BLaER1 (cell line): ENCODE measurements around the gene CEP43.
A peak's percentile ranks its signal among the peaks of the same experiment; 100 is the strongest.

Source experiments
- H3K27ac ChIP-seq: shearing (Covaris generic); formaldehyde crosslinking; 2 replicates; pipeline ENCODE4 v1.8.1; 2022
- H3K27me3 ChIP-seq: shearing (Covaris generic); formaldehyde crosslinking; 2 replicates; pipeline ENCODE4 v1.8.1; 2022
- H3K36me3 ChIP-seq: shearing (Covaris generic); formaldehyde crosslinking; 2 replicates; pipeline ENCODE4 v1.8.1; 2022
- H3K4me1 ChIP-seq: shearing (Covaris generic); formaldehyde crosslinking; 2 replicates; pipeline ENCODE4 v1.8.1; 2022
- H3K4me2 ChIP-seq: shearing (Covaris generic); formaldehyde crosslinking; 2 replicates; pipeline ENCODE4 v1.8.1; 2022
- H3K4me3 ChIP-seq: shearing (Covaris generic); formaldehyde crosslinking; 2 replicates; pipeline ENCODE4 v1.8.1; 2022
- H3K9ac ChIP-seq: shearing (Covaris generic); formaldehyde crosslinking; 2 replicates; pipeline ENCODE4 v1.8.1; 2022
- H3K9me3 ChIP-seq: shearing (Covaris generic); formaldehyde crosslinking; 2 replicates; pipeline ENCODE4 v1.8.1; 2022
- H4K20me1 ChIP-seq: shearing (Covaris generic); formaldehyde crosslinking; 2 replicates; pipeline ENCODE4 v1.8.1; 2022
- Cebpa-rat ChIP-seq: shearing (Covaris generic); IDR thresholded peaks from 2 replicates; pipeline ENCODE4 v1.8.1; 2022

The CEP43 gene

DNA sequence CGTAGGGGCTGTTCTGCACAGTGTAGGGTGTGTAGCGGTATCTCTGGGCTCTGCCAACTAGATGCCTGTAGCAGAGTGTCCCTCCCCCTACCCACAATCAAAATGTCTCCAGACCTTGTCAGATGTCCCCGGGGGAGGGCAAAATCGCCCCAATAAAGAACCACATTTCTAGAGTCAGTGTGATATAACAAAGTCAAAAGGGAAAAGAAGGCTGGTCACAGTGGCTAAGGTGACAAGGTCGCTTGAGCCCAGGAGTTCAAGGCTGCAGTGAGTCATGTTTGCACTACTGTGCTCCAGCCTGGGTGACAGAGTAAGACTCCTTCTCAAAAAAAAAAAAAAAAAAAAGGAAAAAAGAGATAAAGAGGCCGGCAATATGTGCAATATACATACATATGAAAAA is 11.7 kb upstream of the CEP43 start:
- Histone ChIP-seq H3K27me3 (no peaks in the 10 kb centered on the region), H4K20me1 (no peaks in the 10 kb centered on the region), H3K4me2 (no peak overlapping the region), H3K9ac (no peak overlapping the region), H3K4me1 (peaks cover 6% of the 10 kb centered on the region; the same call in 1 of the 2 replicates), H3K36me3 (peaks cover 37% of the 10 kb centered on the region), H3K9me3 (peaks cover 13% of the 10 kb centered on the region), H3K4me3 (no peak overlapping the region), H3K27ac (no peak overlapping the region)
- TF ChIP-seq Cebpa-rat, result no peak

DNA sequence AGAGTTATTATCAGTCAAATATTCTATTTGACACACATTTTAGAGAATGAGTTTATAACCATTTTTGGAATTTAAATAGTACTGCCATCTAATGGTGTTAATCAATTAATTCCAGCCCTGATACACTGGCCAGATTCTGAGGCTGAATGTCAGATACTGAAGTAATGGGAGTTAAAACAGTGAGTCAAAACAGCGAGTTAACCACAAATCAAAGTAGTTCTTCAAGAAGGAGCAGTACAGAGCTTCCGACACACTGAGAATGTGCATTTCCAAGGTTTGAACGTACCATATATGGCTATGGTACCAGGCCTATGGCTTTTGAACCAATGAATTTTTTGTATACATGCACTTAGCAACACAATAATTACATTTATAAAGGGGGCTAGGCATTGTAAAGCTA is 11.3 kb upstream of the CEP43 start:
- H3K4me2 ChIP-seq, result no peak overlapping the region
- H3K27ac ChIP-seq, result no peak overlapping the region
- no peak overlapping the region for H3K9ac ChIP-seq
- no peak for TF ChIP-seq Cebpa-rat
- no peaks in the 10 kb centered on the region for H4K20me1 ChIP-seq
- H3K4me1 ChIP-seq, result peaks cover 6% of the 10 kb centered on the region; the same call in 1 of the 2 replicates
- peaks cover 13% of the 10 kb centered on the region for H3K9me3 ChIP-seq
- H3K27me3 ChIP-seq, result no peaks in the 10 kb centered on the region
- no peak overlapping the region for H3K4me3 ChIP-seq
- peaks cover 37% of the 10 kb centered on the region for H3K36me3 ChIP-seq

DNA sequence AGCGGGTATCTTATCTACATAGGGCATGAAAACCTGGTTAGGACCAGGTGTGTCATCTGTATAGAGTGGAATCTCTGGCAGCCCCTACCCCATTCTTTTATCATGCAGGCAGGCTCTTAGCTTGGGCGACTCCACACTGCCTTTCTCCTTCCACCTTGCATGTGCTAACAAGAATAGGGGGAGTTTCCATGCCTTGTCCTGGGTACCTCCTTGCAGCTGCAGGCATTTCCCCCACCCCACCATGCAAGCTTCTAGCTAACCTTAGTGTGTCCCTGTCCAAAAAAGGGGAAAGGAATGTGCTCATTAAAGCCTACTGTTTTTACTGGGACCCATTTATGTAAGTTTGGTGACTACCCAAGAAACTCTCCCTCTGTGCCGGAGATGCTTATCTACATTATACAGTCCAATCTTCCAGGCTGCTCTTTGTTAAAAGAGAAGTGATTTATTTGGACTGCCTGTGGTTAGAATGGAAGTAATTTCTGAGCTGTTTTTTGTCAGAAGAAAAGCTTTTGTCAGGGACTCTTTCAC is 10.5 kb upstream of the CEP43 start:
- TF ChIP-seq Cebpa-rat, result no peak
- no peak overlapping the region for H3K4me2 ChIP-seq
- H3K27ac ChIP-seq, result no peak overlapping the region

DNA sequence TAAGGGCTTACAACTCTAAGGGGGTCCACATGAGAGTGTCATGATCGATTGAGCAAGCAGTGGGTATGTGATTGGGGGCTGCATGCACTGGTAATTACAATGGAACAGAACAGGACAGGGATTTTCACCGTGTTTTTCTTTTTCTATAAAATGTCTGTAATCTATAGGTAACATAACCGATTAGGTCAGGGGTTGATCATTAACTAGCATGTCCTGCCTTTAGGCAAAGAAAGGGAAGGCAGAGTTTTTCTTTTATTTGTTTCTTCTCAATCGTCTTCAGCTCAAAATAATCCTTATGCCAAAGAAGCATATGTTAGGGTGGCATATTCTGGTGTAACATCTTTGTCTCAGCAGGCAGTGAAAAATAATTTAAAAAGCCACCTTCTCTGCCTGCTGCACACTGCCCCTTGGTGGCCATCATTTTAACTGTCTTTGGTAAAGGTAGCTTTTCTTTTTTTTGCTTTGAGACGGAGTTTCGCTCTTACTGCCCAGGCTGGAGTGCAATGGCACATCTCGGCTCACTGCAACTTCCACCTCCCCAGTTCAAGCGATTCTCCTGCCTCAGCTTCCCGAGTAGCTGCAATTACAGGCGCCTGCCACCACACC is 9.7 kb upstream of the CEP43 start:
- Histone ChIP-seq H3K4me3 (no peak overlapping the region), H3K36me3 (peaks cover 48% of the 10 kb centered on the region), H3K4me1 (peaks cover 6% of the 10 kb centered on the region; the same call in 1 of the 2 replicates), H3K27me3 (no peaks in the 10 kb centered on the region), H3K27ac (no peak overlapping the region), H3K9ac (no peak overlapping the region), H4K20me1 (no peaks in the 10 kb centered on the region), H3K4me2 (no peak overlapping the region), H3K9me3 (peaks cover 13% of the 10 kb centered on the region)
- TF ChIP-seq Cebpa-rat, result no peak

More for the DNA sequence above, 10.5 kb upstream of the CEP43 start:
- Histone ChIP-seq H3K9me3 (peaks cover 13% of the 10 kb centered on the region), H4K20me1 (no peaks in the 10 kb centered on the region), H3K36me3 (peaks cover 42% of the 10 kb centered on the region), H3K27me3 (no peaks in the 10 kb centered on the region), H3K4me3 (no peak overlapping the region), H3K4me1 (peaks cover 6% of the 10 kb centered on the region; the same call in 1 of the 2 replicates), H3K9ac (no peak overlapping the region)

DNA sequence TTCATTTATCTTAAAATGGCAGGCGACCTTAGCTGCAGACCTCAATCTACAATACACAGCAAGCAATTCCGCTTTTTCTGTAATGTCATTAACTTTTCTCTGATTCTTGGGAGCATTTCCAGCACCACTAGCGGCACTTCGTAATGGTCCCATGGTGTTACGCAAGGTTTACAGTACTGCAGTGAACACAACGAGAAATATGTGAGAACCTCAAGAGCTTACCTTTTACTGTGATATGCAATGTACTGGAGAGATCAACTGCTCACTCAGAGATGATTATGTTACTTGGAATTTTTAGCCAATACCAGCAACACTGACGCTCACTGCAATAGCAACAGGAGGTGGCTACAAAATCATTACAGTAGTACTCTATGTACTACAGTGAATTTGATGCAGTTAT is 2.8 kb upstream of the CEP43 start:
- peaks cover 61% of the 10 kb centered on the region for H3K36me3 ChIP-seq
- no peak for TF ChIP-seq Cebpa-rat
- H4K20me1 ChIP-seq, result peaks cover 27% of the 10 kb centered on the region
- H3K9me3 ChIP-seq, result no peaks in the 10 kb centered on the region
- H3K27ac ChIP-seq, result no peak overlapping the region
- no peaks in the 10 kb centered on the region for H3K27me3 ChIP-seq
- H3K9ac ChIP-seq, result no peak overlapping the region
- no peak overlapping the region for H3K4me3 ChIP-seq
- H3K4me2 ChIP-seq, result no peak overlapping the region
- H3K4me1 ChIP-seq, result peaks cover 22% of the 10 kb centered on the region

DNA sequence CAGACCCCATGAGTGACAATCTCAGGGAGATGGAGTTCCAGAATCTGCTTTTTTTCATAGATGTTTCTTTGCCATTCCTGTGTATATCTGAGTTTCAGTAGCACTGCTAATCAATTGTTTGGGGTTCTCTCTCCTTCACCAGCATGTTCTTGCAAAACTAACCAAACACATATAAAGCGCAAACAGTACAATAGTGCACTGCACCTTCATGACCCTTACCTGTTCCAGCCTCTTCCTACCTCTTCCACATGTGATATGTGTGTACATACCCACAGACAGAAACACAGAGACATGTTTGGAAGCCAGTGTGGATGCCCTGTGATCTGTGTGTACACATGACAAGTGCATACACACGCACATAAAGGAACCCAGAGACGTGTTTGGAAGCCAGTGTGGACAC is 1.8 kb upstream of the CEP43 start:
- no peak overlapping the region for H3K27ac ChIP-seq
- H3K36me3 ChIP-seq, result peaks cover 63% of the 10 kb centered on the region
- H3K27me3 ChIP-seq, result no peaks in the 10 kb centered on the region
- no peaks in the 10 kb centered on the region for H3K9me3 ChIP-seq
- H3K4me3 ChIP-seq, result peak overlapping the region; percentile 99
- TF ChIP-seq Cebpa-rat, result no peak
- peak overlapping the region; percentile 91 for H3K9ac ChIP-seq
- H4K20me1 ChIP-seq, result peaks cover 36% of the 10 kb centered on the region
- H3K4me1 ChIP-seq, result peaks cover 29% of the 10 kb centered on the region
- peak overlapping the region; percentile 97 for H3K4me2 ChIP-seq

DNA sequence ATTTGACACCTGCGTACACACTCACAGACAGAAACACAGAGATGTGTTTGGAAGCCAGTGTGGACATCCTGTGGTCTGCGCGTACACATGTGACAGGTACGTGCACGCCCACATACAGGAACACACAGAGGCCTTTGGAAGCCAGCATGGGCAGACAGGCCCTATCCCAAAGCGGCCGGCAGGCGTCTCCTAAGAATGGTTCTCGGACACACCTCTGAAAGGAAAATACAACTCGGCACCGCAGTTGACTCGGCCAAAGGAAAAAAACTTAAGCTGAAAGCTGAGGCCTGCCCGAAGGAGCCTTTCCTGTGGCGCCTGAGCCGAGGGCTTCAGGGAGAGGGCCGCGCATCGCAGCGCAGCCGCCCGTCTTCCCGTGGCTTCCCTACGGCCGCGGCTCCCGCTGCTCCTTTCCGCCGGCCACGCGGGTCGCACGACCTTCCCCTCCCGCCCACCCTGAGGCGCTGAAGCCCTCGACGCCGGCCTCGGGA is 1.4 kb upstream of the CEP43 start:
- no peak for TF ChIP-seq Cebpa-rat
- Histone ChIP-seq H3K4me1 (peaks cover 29% of the 10 kb centered on the region), H3K27ac (peak overlapping the region; percentile 81; the same call in 1 of the 2 replicates), H4K20me1 (peaks cover 37% of the 10 kb centered on the region), H3K36me3 (peaks cover 61% of the 10 kb centered on the region), H3K27me3 (no peaks in the 10 kb centered on the region), H3K9ac (peak overlapping the region; percentile 91), H3K4me2 (peak overlapping the region; percentile 97), H3K4me3 (peak overlapping the region; percentile 99), H3K9me3 (no peaks in the 10 kb centered on the region)

DNA sequence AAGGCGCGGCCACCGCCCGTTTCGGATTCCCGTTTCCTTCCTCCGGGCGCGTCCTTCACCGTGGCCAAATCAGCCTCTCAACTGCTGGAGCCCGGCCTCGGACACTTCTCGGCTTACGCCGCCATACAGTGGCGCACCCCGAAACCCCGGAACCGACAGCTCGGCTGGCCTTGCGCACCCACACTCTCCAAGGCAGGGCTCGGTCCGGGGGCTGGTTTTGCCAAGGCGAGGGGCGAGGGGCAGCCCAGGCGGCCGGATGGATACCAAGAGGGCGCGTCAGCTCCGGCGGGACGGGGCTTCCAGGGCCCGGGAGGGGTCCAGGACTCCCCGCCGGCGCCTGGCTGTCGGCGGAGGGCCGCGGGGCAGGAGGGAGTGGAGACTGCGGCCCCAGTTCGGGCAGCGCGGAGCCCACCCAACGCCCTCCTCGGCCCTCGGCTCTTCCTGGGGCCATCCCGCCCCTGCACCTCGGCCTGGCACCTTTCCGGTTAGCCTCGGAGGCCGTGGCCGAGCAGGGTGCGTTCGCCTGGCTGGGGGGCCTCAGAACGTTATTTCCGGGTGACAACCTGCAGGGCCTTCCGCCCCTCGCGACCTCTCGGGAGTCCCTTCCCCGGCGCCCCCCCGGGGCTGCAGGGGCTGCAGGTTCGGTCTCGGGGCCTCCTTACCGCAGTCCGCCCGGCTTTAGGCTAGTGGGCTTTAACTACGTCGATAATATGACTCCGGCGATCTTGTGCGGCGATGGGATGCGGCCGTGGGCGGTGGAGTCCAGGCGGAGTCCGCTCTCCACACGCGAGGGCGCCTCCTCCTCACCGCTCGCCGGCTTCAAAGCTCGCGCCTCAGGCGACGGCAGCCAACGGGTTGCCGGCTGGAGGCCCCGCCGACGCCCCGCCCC is 697 bp upstream of the CEP43 start:
- TF ChIP-seq Cebpa-rat, result no peak
- Histone ChIP-seq H3K27ac (peak overlapping the region; percentile 81; the same call in 1 of the 2 replicates), H3K4me2 (peak overlapping the region; percentile 97), H4K20me1 (peaks cover 37% of the 10 kb centered on the region), H3K9ac (peak overlapping the region; percentile 91), H3K4me1 (peaks cover 29% of the 10 kb centered on the region), H3K36me3 (peaks cover 55% of the 10 kb centered on the region), H3K9me3 (no peaks in the 10 kb centered on the region), H3K4me3 (peak overlapping the region; percentile 99), H3K27me3 (no peaks in the 10 kb centered on the region)

DNA sequence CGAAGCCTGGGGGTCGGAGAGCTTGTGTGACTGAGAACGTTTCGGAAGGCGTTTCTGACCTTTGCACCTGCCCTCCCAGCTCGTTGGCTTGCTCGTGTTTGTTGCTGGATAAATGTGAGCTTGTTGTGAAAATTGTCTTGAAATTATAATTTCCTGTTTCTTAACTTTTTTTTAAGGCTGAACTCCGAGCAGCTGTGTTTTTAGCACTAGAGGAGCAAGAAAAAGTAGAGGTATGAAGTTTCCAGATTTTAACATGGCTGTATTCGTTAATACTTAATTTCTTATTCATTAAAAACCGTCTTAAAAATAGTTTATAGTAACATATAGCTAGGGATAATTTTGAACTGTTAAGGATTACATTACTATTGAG is 672 bp downstream of the CEP43 start:
- peak overlapping the region; percentile 90 for H3K9ac ChIP-seq
- H3K27ac ChIP-seq, result peak overlapping the region; percentile 82
- peaks cover 29% of the 10 kb centered on the region for H3K4me1 ChIP-seq
- H3K9me3 ChIP-seq, result no peaks in the 10 kb centered on the region
- no peaks in the 10 kb centered on the region for H3K27me3 ChIP-seq
- peaks cover 37% of the 10 kb centered on the region for H4K20me1 ChIP-seq
- peak overlapping the region; percentile 81 for H3K4me2 ChIP-seq
- TF ChIP-seq Cebpa-rat, result no peak
- peak overlapping the region; percentile 99 for H3K4me3 ChIP-seq
- peaks cover 52% of the 10 kb centered on the region for H3K36me3 ChIP-seq

DNA sequence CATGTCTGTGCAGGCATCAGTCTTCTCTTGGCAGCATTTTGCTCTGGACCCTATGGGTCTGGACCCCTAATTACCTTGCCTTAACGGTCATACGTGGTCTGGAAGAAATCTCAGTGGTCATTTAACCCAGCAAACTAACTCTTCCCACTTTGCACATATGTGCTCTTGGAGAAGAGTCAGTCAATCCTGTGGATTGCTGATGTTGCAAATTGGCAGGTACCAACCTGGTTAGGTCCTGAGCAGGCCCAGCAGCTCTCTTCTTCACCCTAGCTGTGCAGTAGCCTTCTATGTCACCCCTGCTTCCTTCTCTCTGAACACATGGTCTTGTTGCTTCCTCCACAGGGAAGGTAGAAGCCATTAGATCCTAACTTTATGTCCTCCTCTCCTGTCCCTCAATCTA is 1.6 kb downstream of the CEP43 start:
- Histone ChIP-seq H3K9me3 (no peaks in the 10 kb centered on the region), H3K36me3 (peaks cover 52% of the 10 kb centered on the region), H3K9ac (peak overlapping the region; percentile 30; the same call in 1 of the 2 replicates), H4K20me1 (peaks cover 37% of the 10 kb centered on the region), H3K4me1 (peaks cover 29% of the 10 kb centered on the region), H3K27ac (no peak overlapping the region), H3K4me3 (no peak overlapping the region), H3K27me3 (no peaks in the 10 kb centered on the region), H3K4me2 (peak overlapping the region; percentile 81)
- TF ChIP-seq Cebpa-rat, result no peak
